KMS-11 (cell line): Measurements from ENCODE around the gene SAMD10.
"Not testable (repeated sequence)": the region's sequence is repeated elsewhere in the genome, so short reads cannot be mapped to it uniquely, and the experiment has no call there.

Source experiments
- H2AFZ ChIP-seq: fragments of 200-600 bp; sonication (generic); 2 replicates; pipeline ENCODE4 v1.6.1; 2016; ENCODE audit warnings: antibody characterized with exemption, mixed run types, low read depth
- H3K27ac ChIP-seq: fragments of 200-600 bp; sonication (generic); 2 replicates; pipeline ENCODE4 v1.6.1; 2016; ENCODE audit warnings: mild to moderate bottlenecking, mixed run types
- H3K27me3 ChIP-seq: fragments of 200-600 bp; sonication (generic); 2 replicates; pipeline ENCODE4 v1.6.1; 2017; ENCODE audit warnings: mild to moderate bottlenecking, low read depth, mixed run types, moderate library complexity; ENCODE audit not compliant: insufficient read depth
- H3K36me3 ChIP-seq: fragments of 200-600 bp; sonication (generic); 2 replicates; pipeline ENCODE4 v1.6.1; 2017; ENCODE audit warnings: mild to moderate bottlenecking, mixed run types; ENCODE audit not compliant: insufficient read depth
- H3K4me1 ChIP-seq: fragments of 200-600 bp; sonication (generic); 2 replicates; pipeline ENCODE4 v1.6.1; 2016; ENCODE audit warnings: mild to moderate bottlenecking, low read depth, mixed run types; ENCODE audit not compliant: poor library complexity, severe bottlenecking
- H3K4me2 ChIP-seq: fragments of 200-600 bp; sonication (generic); 2 replicates; pipeline ENCODE4 v1.7.0; 2016; ENCODE audit warnings: mild to moderate bottlenecking, mixed run types
- H3K4me3 ChIP-seq: fragments of 200-600 bp; sonication (generic); IDR thresholded peaks from 2 replicates; pipeline ENCODE4 v1.6.1; 2017; ENCODE audit warnings: low read depth, low read length, mixed read lengths; ENCODE audit not compliant: insufficient read depth
- H3K79me2 ChIP-seq: fragments of 200-600 bp; sonication (generic); 2 replicates; pipeline ENCODE4 v1.6.1; 2016; ENCODE audit warnings: low read depth, mixed run types; ENCODE audit not compliant: insufficient read depth
- H3K9ac ChIP-seq: fragments of 200-600 bp; sonication (generic); 2 replicates; pipeline ENCODE4 v1.6.1; 2016; ENCODE audit warnings: mild to moderate bottlenecking, mixed run types
- H4K20me1 ChIP-seq: fragments of 200-600 bp; sonication (generic); 2 replicates; pipeline ENCODE4 v1.6.1; 2016; ENCODE audit warnings: mild to moderate bottlenecking, mixed run types; ENCODE audit not compliant: insufficient read depth
- CTCF ChIP-seq: fragments of 200-600 bp; sonication (generic); conservative IDR thresholded peaks from 2 replicates; pipeline ENCODE4 v1.6.1; 2017; ENCODE audit warnings: low read depth, mild to moderate bottlenecking, antibody characterized with exemption, low read length, moderate library complexity, mixed read lengths

The SAMD10 gene

GRCh38 chr20:63976980-63977738 is 2.3 kb downstream of the SAMD10 start:
- TF ChIP-seq CTCF = no peak
- Histone ChIP-seq H3K4me1 (peaks cover 33% of the 10 kb centered on the region), H2AFZ (no peak overlapping the region), H3K79me2 (peaks cover 11% of the 10 kb centered on the region), H3K9ac (no peak overlapping the region), H3K27ac (no peak overlapping the region), H3K4me3 (no peak overlapping the region), H3K36me3 (no peaks in the 10 kb centered on the region), H3K4me2 (no peak overlapping the region), H4K20me1 (no peaks in the 10 kb centered on the region), H3K27me3 (no peaks in the 10 kb centered on the region)

- not testable (repeated sequence) for H4K20me1 ChIP-seq, H3K27me3 ChIP-seq, H3K4me3 ChIP-seq, H3K79me2 ChIP-seq, H3K27ac ChIP-seq, H2AFZ ChIP-seq, H3K36me3 ChIP-seq, H3K4me2 ChIP-seq, H3K9ac ChIP-seq
- peaks cover 28% of the 10 kb centered on the region for H3K4me1 ChIP-seq
Observed at GRCh38 chr20:63976511-63976910, 2.9 kb downstream of the SAMD10 start.

- Histone ChIP-seq H3K27ac (no peak overlapping the region), H2AFZ (no peak overlapping the region), H3K4me2 (no peak overlapping the region; the same call in 1 of the 2 replicates), H3K36me3 (no peaks in the 10 kb centered on the region), H3K27me3 (peaks cover 11% of the 10 kb centered on the region; the same call in 1 of the 2 replicates), H3K4me3 (no peak overlapping the region), H3K79me2 (no peaks in the 10 kb centered on the region), H3K9ac (no peak overlapping the region), H4K20me1 (no peaks in the 10 kb centered on the region), H3K4me1 (peaks cover 23% of the 10 kb centered on the region)
- no peak for TF ChIP-seq CTCF
Observed at GRCh38 chr20:63974402-63975200, 4.8 kb downstream of the SAMD10 start.

GRCh38 chr20:63973636-63974401 is 5.6 kb downstream of the SAMD10 start:
- Histone ChIP-seq H3K79me2 (peaks cover 5% of the 10 kb centered on the region), H3K4me3 (no peak overlapping the region), H3K36me3 (no peaks in the 10 kb centered on the region), H3K27ac (no peak overlapping the region), H3K9ac (no peak overlapping the region), H3K4me1 (peaks cover 25% of the 10 kb centered on the region), H2AFZ (no peak overlapping the region), H3K4me2 (peak overlapping the region; percentile 44), H3K27me3 (peaks cover 11% of the 10 kb centered on the region; the same call in 1 of the 2 replicates), H4K20me1 (no peaks in the 10 kb centered on the region)
- peak; percentile 97 for TF ChIP-seq CTCF
